ENCODE results near the gene TBC1D8.

Gene TBC1D8

DNA sequence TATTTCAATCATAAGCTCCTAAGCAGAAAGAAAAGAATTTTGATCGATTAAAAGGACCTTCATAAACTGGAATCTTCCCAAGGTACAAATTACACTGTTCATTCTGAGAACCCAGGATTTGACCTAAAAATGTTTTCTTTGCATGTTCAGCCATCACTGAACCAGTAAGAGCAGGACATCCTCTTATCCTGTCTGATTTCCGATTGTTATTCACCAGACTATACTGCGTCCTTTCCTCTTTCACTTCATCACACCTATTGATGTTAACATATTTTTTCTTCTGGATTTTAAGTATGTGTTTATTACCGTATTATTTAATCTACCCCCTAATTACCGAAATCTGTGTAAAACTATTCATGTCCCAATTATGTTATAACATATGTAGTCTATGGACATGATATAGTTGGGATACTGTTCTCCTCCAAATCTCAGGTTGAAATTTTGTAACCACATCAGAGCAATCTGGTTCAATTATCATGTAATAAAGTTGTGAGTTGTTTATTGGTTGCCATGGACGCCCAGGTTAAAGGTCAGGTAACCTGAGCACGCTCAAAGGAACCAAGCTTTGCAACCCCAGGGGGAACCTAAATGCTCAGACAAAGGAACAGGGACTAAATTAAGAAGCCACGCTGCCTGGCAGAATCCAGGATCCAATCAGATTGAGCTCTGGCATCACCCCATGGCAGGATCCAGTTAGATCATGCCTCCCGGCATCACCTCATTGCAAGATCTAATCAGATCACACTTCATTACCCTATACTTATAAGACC is 11.6 kb upstream of the TBC1D8 start:
- no peak for DNase-seq (ENCODE audit: low read depth in 1 of 2, low spot score in 1 of 2)

DNA sequence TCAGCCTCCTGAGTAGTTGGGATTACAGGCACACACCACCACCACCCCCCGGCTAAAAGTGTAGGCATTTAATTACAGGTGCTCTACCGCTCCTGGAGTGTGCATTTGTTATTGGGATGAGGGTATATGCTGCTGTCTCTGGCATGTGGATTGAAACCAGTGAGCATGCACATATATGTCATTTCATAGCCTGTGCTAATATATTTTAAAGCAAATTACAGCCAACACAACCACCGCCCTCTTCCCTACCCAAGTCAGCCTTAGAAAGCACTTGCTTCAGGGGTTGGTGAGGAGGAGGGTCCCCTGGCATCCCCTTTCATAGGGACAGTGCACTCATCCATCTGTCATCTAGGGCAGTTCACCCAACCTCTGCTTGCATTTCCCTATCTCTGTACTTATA is 10.5 kb upstream of the TBC1D8 start:
- DNase-seq (ENCODE audit: low read depth in 1 of 2, low spot score in 1 of 2), result no peak

- DNase-seq (ENCODE audit: low read depth in 1 of 2, low spot score in 1 of 2), result no peak
Observed at GRCh38 chr2:101160454-101160853, 9.3 kb upstream of the TBC1D8 start.

- DNase-seq (ENCODE audit: low read depth in 1 of 2, low spot score in 1 of 2), result no peak
Observed at GRCh38 chr2:101159526-101159925, 8.3 kb upstream of the TBC1D8 start.

- no peak for DNase-seq (ENCODE audit: low read depth in 1 of 2, low spot score in 1 of 2)
Observed at GRCh38 chr2:101157272-101157671, 6.1 kb upstream of the TBC1D8 start.

DNA sequence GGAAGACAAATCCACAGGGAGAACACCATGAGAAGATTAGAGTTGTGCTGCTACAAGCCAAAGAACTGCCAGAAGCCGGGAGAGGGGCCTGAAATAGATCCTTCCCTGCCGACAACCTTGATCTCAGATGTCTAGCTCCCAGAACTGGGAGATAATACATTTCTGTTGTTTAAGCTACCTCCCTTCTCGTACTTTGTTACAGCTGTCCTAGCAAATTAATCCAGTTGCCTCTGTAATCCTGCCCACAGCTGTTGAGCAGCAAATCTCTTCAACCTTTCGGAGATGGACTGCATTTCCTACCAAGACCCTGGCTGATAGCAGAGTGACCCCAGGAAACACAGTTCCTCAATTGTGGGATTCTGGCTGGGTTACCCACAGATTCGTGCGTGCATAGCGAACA is 2.6 kb upstream of the TBC1D8 start:
- DNase-seq (ENCODE audit: low read depth in 1 of 2, low spot score in 1 of 2), result no peak

DNA sequence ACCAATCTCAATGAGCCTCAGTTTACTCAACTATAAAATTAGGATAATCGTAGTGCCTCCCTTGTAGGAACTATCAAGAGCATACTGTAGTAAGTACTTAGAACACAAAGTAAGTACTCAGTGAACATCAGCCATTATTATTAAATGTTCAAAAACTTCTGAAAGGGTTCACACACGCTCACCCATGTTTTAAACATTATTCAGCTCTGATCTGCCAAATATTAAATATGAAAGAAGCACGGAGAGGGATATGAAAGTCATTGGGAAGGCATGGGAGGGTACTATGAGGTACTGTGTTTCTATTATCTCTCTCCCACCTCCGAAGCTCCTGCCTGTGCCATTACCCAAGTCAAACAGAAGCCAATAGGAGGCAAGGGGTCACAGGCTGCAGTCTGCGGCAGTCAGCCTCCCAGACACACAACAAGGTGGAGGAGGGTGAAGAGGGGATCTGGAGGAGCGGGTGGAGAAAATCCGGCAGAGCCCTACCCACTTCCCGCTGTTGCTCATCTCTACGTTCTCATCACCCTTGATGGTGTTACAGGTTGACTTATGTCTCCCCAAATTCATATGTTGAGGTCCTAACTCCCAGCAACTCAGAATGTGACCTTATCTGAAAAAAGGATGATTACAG is 2.0 kb upstream of the TBC1D8 start:
- no peak for DNase-seq (ENCODE audit: low read depth in 1 of 2, low spot score in 1 of 2)

- no peak for DNase-seq (ENCODE audit: low read depth in 1 of 2, low spot score in 1 of 2)
Observed at GRCh38 chr2:101152272-101153076, 1.3 kb upstream of the TBC1D8 start.

DNA sequence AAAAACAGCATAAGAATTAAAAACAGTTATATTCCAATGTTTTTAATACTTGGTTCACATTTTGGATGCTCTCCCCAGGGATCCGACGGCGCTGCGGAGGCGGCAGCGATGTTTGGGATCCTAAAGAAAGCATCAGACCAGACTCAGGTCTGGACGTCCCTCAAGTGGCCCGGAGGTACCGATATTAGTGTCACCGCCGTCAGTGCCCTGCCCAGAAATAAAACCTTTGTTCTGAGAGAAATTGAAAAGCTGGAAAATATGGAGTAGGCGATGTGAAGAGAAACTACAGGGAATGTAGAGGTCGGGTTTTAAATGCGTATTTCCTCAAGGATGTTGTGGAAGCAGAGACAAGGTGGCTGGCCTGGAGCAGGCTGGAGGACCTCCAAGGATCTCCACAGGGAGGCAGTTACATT is 683 bp upstream of the TBC1D8 start:
- no peak for DNase-seq (ENCODE audit: low read depth in 1 of 2, low spot score in 1 of 2)

DNA sequence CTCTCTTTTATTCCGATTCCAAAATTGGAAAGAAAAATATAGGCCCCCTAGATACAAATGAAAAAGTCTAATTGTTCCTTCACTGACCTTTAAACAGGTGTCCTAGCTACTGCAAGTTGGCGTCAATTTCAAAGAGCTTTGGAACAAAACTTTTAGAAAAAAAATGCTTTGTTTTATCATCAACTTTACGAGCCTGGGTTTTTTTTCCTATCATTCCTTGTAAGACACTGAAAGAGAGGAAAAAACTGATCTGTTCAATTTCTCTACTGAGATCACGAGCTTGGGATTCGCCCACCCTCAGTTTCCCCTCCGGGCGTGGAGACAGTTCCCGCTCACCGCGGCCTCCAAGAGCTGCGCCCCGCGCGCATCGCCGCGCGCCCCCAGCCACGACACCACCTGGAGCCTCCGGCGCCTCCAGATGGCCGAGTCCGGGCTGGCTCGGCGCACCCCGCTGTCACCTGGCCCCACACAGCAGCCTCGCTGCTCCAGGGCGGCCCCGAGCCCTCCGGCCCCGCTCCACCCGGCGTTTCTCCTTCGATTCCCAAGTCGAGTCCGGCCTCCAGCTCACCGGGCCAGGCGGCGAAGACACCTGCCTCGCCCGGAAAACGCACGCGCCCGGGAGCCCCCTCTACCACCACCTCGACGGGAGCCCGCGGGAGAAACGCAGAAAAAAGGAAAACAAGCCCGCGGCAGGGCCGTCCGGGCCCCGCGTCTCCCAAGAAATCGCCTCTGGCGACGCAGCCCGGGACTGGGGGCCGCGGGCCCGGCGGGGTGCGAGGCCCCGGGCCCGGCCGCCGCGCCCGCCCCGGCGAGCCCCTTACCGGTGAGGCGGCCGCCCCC is 656 bp downstream of the TBC1D8 start:
- no peak for DNase-seq (ENCODE audit: low read depth in 1 of 2, low spot score in 1 of 2)

- no peak for DNase-seq (ENCODE audit: low read depth in 1 of 2, low spot score in 1 of 2)
Observed at GRCh38 chr2:101149241-101150192, 1.7 kb downstream of the TBC1D8 start.

GRCh38 chr2:101148777-101149176 is 2.4 kb downstream of the TBC1D8 start:
- DNase-seq (ENCODE audit: low read depth in 1 of 2, low spot score in 1 of 2), result no peak

DNA sequence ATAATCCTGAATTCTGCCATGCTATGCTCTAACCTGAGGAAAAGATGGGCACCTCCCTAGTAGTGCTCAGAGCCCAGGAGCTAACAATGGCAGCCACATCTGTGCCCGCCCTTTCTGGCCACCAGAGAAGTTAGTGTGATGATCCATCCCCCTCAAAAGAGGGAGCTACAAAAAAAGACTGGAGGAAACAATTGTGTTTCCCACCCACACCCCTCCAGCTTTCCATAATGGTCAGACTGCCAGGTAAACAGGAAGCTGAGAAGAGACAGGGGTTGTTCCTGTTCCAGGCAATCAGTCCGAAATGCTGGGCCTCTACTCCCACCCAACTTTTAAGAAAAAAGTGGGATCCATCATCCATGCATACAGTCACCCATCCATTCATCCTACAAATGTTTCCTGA is 3.2 kb downstream of the TBC1D8 start:
- no peak for DNase-seq (ENCODE audit: low read depth in 1 of 2, low spot score in 1 of 2)

- no peak for DNase-seq (ENCODE audit: low read depth in 1 of 2, low spot score in 1 of 2)
Observed at GRCh38 chr2:101147062-101147461, 4.1 kb downstream of the TBC1D8 start.

- DNase-seq (ENCODE audit: low read depth in 1 of 2, low spot score in 1 of 2), result no peak
Observed at GRCh38 chr2:101146535-101146934, 4.6 kb downstream of the TBC1D8 start.

DNA sequence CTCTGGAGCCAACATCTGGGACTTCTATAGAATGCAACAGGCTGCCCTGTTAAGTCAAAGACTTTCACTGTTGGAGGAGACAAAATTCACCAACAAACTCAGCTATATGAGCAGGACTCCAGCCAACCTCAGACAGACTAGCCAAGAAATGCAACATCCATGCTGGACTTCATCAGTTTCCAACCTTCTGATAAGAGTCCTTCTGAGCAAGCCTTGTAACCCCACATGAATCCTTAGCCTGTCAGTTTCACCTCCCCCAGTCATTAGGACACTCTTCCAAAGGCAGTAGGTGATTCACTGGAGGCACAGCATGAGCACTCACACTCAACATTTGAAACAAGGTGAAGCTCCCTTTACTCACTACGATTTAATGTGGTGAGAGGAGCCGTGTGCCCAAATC is 5.8 kb downstream of the TBC1D8 start:
- DNase-seq (ENCODE audit: low read depth in 1 of 2, low spot score in 1 of 2), result no peak

GRCh38 chr2:101142163-101142562 is 9.0 kb downstream of the TBC1D8 start:
- DNase-seq (ENCODE audit: low read depth in 1 of 2, low spot score in 1 of 2), result no peak

DNA sequence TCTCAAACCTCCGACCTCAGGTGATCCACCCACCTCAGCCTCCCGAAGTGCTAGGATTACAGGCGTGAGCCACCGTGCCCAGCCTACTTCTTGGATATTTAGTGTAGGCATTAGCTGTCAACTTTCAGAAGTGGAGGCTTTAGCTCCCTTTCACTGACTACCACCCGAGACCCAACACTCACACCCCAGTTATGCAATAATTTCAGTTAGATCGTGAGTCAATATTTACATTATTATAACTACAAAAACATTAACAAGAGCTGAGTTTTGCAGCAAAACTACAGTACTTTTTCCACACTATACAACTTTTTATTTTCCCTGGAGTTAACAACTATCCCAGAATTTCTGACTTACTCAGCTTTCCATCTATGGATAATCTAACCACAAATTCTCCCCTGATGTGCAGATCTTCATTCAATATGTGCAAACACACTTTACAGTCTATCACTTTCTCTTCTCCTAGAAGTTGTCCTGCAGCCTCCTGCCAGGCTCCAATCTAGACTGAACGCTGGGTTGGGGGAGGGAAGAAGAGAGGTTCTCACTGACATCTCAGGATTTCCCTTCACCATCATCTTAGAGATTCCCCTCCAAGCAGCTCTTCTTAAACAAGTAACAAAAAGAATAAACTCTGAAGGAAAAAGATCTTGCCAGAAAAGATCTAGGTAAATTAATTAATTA is 10.1 kb downstream of the TBC1D8 start:
- DNase-seq (ENCODE audit: low read depth in 1 of 2, low spot score in 1 of 2), result no peak

DNA sequence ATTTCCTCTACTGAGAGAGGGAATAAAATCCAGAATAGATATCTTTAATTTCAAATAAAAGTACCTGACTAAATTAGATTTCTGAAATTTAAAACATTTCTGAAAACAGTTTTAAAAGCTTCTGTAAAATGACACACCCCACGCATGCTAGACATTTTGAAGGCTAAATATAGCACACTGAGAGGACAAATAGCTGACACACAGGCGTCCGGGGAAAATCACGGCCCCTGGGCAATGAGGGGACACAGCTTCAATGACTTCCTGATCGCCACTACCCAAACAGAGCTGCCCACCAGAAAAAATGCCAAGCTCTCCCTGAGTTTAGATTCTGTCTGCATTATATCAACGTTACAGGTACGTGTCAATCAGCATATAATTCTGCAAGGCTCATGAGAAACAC is 10.9 kb downstream of the TBC1D8 start:
- DNase-seq (ENCODE audit: low read depth in 1 of 2, low spot score in 1 of 2), result no peak

DNA sequence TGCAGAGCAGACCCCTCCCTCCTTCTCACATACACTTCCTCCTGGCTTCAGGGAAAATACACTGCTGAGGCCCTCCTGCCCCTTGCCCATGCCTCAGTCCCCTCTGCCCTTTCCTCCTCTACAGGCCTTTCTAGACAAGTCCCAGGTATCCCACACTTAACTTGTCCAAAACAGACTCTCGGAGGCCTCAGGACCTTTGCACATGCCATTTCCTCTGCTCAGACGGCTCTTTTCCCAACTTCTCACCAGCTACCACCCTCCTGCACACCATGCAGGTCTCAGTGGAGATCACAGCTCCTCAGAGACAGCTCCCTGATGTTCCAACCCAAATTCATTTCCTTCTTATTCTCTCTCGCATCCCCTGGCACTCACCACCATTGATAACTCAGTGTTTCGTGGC is 11.7 kb downstream of the TBC1D8 start:
- DNase-seq (ENCODE audit: low read depth in 1 of 2, low spot score in 1 of 2), result no peak

All from activated CD4-positive, alpha-beta T cell treated with anti-CD3 and anti-CD28 coated beads, Interleukin-2, amount 50 U/mL, for 24 hours (primary cell).